Liver (tissue), 9 donors: Measurements from ENCODE around the gene MYBPC3. TPM values are rescaled to one million over a fixed set of nuclear protein-coding genes. Genes with fewer than 3 reads are reported as not detected.

Experiments
- DNase-seq: peaks from one replicate; pipeline ENCODE4 v3.0.0-alpha.2; 2017; ENCODE audit warnings: low spot score
- H3K27ac ChIP-seq, 2 donors: one replicate each; pipeline ENCODE4 v1.7.0; 2013; ENCODE audit warnings: inconsistent platforms in 2 of 2, low read length in 2 of 2, control low read depth in 1 of 2, low read depth in 1 of 2, mild to moderate bottlenecking in 1 of 2
- H3K27me3 ChIP-seq, 4 donors: one replicate each; pipeline versions ENCODE4 v1.6.1 to v1.7.0; 2013; ENCODE audit warnings: low read length in 3 of 4, inconsistent platforms in 1 of 4, mild to moderate bottlenecking in 1 of 4, moderate library complexity in 1 of 4; ENCODE audit not compliant: control insufficient read depth in 4 of 4, insufficient read depth in 4 of 4
- H3K36me3 ChIP-seq, 4 donors: one replicate each; pipeline versions ENCODE4 v1.6.1 to v1.7.0; 2013; ENCODE audit warnings: low read length in 3 of 4, mild to moderate bottlenecking in 3 of 4, low read depth in 1 of 4, moderate library complexity in 1 of 4; ENCODE audit not compliant: control insufficient read depth in 4 of 4, insufficient read depth in 3 of 4
- H3K4me1 ChIP-seq, 4 donors: one replicate each; pipeline versions ENCODE4 v1.6.1 to v1.7.0; 2013; ENCODE audit warnings: low read length in 3 of 4, mild to moderate bottlenecking in 3 of 4, moderate library complexity in 1 of 4; ENCODE audit not compliant: control insufficient read depth in 4 of 4, insufficient read depth in 4 of 4
- H3K4me3 ChIP-seq, 3 donors: one replicate each; pipeline versions ENCODE4 v1.6.1 to v1.7.0; 2013; ENCODE audit warnings: low read length in 3 of 3, control low read depth in 1 of 3, low read depth in 1 of 3, mild to moderate bottlenecking in 1 of 3
- H3K9ac ChIP-seq, 2 donors: one replicate each; pipeline ENCODE4 v1.7.0; 2013; ENCODE audit warnings: low read length in 2 of 2, mild to moderate bottlenecking in 2 of 2, moderate library complexity in 2 of 2, control low read depth in 1 of 2, low read depth in 1 of 2
- H3K9me3 ChIP-seq, 4 donors: one replicate each; pipeline versions ENCODE4 v1.6.1 to v1.7.0; 2013; ENCODE audit warnings: low read length in 3 of 4; ENCODE audit not compliant: control insufficient read depth in 4 of 4
- EGR1 ChIP-seq, 2 donors: IDR thresholded peaks; 2 replicates each; pipeline ENCODE4 v1.6.1; 2016 to 2018; ENCODE audit warnings: antibody characterized with exemption in 2 of 2, low read depth in 2 of 2
- FOXA1 ChIP-seq: IDR thresholded peaks from 2 replicates; pipeline ENCODE4 v1.6.1; 2016; ENCODE audit warnings: antibody characterized with exemption
- FOXA2 ChIP-seq: IDR thresholded peaks from 2 replicates; pipeline ENCODE4 v1.6.1; 2016; ENCODE audit warnings: antibody characterized with exemption
- GABPA ChIP-seq, 2 donors: IDR thresholded peaks in 1 of 2; conservative IDR thresholded peaks in 1 of 2; 2 replicates each; pipeline ENCODE4 v1.6.1; 2016; ENCODE audit warnings: antibody characterized with exemption in 2 of 2, mild to moderate bottlenecking in 1 of 2, moderate library complexity in 1 of 2
- HNF4A ChIP-seq, 2 donors: conservative IDR thresholded peaks; 2 replicates each; pipeline ENCODE4 v1.6.1; 2016; ENCODE audit warnings: antibody characterized with exemption in 2 of 2, mild to moderate bottlenecking in 2 of 2
- JUND ChIP-seq, 2 donors: IDR thresholded peaks; 2 replicates each; pipeline ENCODE4 v1.6.1; 2016; ENCODE audit warnings: antibody characterized with exemption in 2 of 2
- NR2F2 ChIP-seq: IDR thresholded peaks from 2 replicates; pipeline ENCODE4 v1.6.1; 2016; ENCODE audit warnings: antibody characterized with exemption
- RAD21 ChIP-seq, 2 donors: IDR thresholded peaks; 2 replicates each; pipeline ENCODE4 v1.6.1; 2016; ENCODE audit warnings: antibody characterized with exemption in 2 of 2, mild to moderate bottlenecking in 2 of 2
- RXRA ChIP-seq, 2 donors: IDR thresholded peaks; 2 replicates each; pipeline ENCODE4 v1.6.1; 2017 to 2018; ENCODE audit warnings: antibody characterized with exemption in 2 of 2, mild to moderate bottlenecking in 1 of 2
- SP1 ChIP-seq: IDR thresholded peaks from 2 replicates; pipeline ENCODE4 v1.6.1; 2018; ENCODE audit warnings: antibody characterized with exemption, mild to moderate bottlenecking
- TAF1 ChIP-seq: conservative IDR thresholded peaks from 2 replicates; pipeline ENCODE4 v1.6.1; 2016; ENCODE audit warnings: antibody characterized with exemption, mild to moderate bottlenecking
- YY1 ChIP-seq: IDR thresholded peaks from 2 replicates; pipeline ENCODE4 v1.6.1; 2016; ENCODE audit warnings: antibody characterized with exemption, mild to moderate bottlenecking
- WGBS: extraction: QIAGEN DNeasy Blood & Tissue Kit; methylation state at CpG from one replicate; pipeline ENCODE4 v1.1.7; 2013; 5-methylcytosine and 5-hydroxymethylcytosine counted together
- polyA plus RNA-seq, 2 donors: library from polyadenylated mRNA; stranded (reverse) in 1 of 2; unstranded in 1 of 2; fragments of 200-250 nt in 1 of 2; fragments of >200 nt in 1 of 2; fragmentation: Nextera tagmentation in 1 of 2; extraction: Ambion mirVana in 1 of 2; gene quantifications; one replicate each; pipeline versions ENCODE4 v1.2.1 to v1.2.3, GENCODE V29; 2013 to 2015
- total RNA-seq, 2 donors: library from RNA; depleted of rRNA; stranded (reverse); fragments of >200 nt; gene quantifications; one replicate each; pipeline ENCODE4 v1.2.3, GENCODE V29; 2014
- TF ChIP-seq, protein P1 (sequence below): IDR thresholded peaks from 2 replicates; pipeline ENCODE4 v1.6.1; 2016; ENCODE audit warnings: antibody characterized with exemption
- TF ChIP-seq, protein P2 (sequence below): IDR thresholded peaks from 2 replicates; pipeline ENCODE4 v1.6.1; 2016; ENCODE audit warnings: antibody characterized with exemption, mild to moderate bottlenecking
- TF ChIP-seq, protein P3 (sequence below): IDR thresholded peaks from 2 replicates; pipeline ENCODE4 v1.6.1; 2016; ENCODE audit warnings: antibody characterized with exemption
- TF ChIP-seq, protein P4 (sequence below): fragments of 150-350 bp; IDR thresholded peaks from 2 replicates; pipeline ENCODE4 v1.5.1; 2017; ENCODE audit warnings: improper control_type of control experiment, low read depth, low read length; ENCODE audit not compliant: missing input control
- donor health status: healthy.
- donor health status: healthy.
- donor health status: healthy.
- donor health status: healthy.
- donor health status: healthy.

Gene MYBPC3
- total and polyA plus RNA-seq, 4 donors = 0.01 to 0.25 TPM; not detected in 2

DNA sequence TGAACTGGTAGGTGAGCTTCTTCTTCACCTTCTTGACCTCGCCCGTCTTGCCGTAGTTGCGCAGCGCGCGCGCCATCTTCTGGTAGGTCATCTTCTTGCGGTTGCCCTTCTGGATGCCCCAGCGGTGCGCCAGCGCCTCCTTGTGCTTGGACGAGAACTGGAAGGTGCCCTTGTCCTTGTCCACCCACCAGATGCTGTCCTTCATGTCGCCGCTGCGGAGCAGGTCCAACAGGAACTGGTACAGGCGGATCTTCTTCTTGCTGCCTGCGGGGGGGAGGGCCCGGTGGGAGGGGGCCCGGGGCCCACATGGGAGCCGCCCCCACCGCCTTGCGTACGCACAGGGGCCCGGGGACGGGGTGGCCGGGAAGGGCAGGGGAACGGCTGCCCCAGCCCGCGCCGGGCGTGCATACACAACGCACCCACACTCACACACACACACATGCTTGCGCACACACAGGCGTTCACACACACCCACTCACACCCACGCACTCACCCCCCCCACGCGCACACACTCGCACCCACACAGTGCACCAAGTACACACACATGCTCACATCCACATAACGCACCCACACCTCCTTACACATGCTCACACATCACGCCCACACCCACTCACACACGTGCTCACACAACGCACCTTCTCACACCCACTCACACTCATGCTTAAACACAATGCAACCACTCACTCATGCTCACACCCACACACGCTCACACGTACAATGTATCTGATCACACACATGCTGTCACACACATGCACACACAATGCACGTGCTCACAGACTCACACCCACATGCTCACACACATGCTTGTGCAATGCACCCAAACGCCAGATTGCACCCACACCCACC is 3.0 kb upstream of the MYBPC3 start:
- TF ChIP-seq, protein P1, sequence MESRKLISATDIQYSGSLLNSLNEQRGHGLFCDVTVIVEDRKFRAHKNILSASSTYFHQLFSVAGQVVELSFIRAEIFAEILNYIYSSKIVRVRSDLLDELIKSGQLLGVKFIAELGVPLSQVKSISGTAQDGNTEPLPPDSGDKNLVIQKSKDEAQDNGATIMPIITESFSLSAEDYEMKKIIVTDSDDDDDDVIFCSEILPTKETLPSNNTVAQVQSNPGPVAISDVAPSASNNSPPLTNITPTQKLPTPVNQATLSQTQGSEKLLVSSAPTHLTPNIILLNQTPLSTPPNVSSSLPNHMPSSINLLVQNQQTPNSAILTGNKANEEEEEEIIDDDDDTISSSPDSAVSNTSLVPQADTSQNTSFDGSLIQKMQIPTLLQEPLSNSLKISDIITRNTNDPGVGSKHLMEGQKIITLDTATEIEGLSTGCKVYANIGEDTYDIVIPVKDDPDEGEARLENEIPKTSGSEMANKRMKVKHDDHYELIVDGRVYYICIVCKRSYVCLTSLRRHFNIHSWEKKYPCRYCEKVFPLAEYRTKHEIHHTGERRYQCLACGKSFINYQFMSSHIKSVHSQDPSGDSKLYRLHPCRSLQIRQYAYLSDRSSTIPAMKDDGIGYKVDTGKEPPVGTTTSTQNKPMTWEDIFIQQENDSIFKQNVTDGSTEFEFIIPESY = no peak
- TF ChIP-seq FOXA1 (no peak), HNF4A (conservative IDR thresholded peaks at IDR 0.05) (peak in 1 of 2 donors; percentile 71), NR2F2 (no peak), RXRA (IDR thresholded peaks at IDR 0.05) (peak in 1 of 2 donors; percentile 83), RAD21 (IDR thresholded peaks at IDR 0.05) (peak; percentile 92), GABPA (IDR thresholded peaks at IDR 0.05 in 1 of 2, conservative IDR thresholded peaks at IDR 0.05 in 1 of 2) (no peak), YY1 (no peak), EGR1 (IDR thresholded peaks at IDR 0.05; ENCODE audit: low read depth in 2 of 2) (no peak), FOXA2 (no peak), TAF1 (no peak)
- TF ChIP-seq, protein P2, sequence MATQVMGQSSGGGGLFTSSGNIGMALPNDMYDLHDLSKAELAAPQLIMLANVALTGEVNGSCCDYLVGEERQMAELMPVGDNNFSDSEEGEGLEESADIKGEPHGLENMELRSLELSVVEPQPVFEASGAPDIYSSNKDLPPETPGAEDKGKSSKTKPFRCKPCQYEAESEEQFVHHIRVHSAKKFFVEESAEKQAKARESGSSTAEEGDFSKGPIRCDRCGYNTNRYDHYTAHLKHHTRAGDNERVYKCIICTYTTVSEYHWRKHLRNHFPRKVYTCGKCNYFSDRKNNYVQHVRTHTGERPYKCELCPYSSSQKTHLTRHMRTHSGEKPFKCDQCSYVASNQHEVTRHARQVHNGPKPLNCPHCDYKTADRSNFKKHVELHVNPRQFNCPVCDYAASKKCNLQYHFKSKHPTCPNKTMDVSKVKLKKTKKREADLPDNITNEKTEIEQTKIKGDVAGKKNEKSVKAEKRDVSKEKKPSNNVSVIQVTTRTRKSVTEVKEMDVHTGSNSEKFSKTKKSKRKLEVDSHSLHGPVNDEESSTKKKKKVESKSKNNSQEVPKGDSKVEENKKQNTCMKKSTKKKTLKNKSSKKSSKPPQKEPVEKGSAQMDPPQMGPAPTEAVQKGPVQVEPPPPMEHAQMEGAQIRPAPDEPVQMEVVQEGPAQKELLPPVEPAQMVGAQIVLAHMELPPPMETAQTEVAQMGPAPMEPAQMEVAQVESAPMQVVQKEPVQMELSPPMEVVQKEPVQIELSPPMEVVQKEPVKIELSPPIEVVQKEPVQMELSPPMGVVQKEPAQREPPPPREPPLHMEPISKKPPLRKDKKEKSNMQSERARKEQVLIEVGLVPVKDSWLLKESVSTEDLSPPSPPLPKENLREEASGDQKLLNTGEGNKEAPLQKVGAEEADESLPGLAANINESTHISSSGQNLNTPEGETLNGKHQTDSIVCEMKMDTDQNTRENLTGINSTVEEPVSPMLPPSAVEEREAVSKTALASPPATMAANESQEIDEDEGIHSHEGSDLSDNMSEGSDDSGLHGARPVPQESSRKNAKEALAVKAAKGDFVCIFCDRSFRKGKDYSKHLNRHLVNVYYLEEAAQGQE = no peak
- TF ChIP-seq, protein P3, sequence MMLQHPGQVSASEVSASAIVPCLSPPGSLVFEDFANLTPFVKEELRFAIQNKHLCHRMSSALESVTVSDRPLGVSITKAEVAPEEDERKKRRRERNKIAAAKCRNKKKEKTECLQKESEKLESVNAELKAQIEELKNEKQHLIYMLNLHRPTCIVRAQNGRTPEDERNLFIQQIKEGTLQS = no peak
- TF ChIP-seq, protein P4, sequence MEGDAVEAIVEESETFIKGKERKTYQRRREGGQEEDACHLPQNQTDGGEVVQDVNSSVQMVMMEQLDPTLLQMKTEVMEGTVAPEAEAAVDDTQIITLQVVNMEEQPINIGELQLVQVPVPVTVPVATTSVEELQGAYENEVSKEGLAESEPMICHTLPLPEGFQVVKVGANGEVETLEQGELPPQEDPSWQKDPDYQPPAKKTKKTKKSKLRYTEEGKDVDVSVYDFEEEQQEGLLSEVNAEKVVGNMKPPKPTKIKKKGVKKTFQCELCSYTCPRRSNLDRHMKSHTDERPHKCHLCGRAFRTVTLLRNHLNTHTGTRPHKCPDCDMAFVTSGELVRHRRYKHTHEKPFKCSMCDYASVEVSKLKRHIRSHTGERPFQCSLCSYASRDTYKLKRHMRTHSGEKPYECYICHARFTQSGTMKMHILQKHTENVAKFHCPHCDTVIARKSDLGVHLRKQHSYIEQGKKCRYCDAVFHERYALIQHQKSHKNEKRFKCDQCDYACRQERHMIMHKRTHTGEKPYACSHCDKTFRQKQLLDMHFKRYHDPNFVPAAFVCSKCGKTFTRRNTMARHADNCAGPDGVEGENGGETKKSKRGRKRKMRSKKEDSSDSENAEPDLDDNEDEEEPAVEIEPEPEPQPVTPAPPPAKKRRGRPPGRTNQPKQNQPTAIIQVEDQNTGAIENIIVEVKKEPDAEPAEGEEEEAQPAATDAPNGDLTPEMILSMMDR = peak; percentile 93

DNA sequence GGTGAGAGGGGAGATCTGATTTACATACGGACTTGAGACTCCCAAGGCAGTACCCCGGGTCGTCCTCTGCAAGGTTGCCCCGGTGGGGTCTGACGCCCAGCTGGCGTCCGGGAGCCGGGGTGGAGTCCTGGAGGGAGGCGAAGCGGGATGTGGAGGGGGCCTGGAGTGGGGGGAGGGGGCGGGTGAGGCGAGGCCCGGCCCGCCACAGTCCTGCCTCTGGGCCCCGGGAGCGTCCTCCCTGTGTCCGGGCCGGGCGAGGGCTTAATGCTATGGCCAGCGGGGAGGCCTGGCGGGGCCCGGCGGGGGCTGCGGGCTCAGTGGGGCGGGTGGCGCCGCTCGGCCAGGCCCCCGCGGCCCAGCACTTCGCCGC is 2.4 kb upstream of the MYBPC3 start:
- H3K4me1 ChIP-seq = peaks cover 0 to 6% (median 0%) of the 10 kb centered on the region in 4 donors
- no peak for DNase-seq
- H3K36me3 ChIP-seq = no peaks in the 10 kb centered on the region
- no peak overlapping the region for H3K9ac ChIP-seq
- no peak overlapping the region for H3K27ac ChIP-seq
- 20% methylated on average over 32 of the region's 32 CpGs for WGBS
- H3K9me3 ChIP-seq = no peaks in the 10 kb centered on the region
- peak overlapping the region in 2 of 3 donors; percentile 29 to 65 for H3K4me3 ChIP-seq
- no peak for TF ChIP-seq TAF1
- TF ChIP-seq, protein P3 = no peak
- no peak for TF ChIP-seq JUND (IDR thresholded peaks at IDR 0.05)
- no peak for TF ChIP-seq RAD21 (IDR thresholded peaks at IDR 0.05)
- TF ChIP-seq YY1 = no peak
- no peak for TF ChIP-seq RXRA (IDR thresholded peaks at IDR 0.05)
- TF ChIP-seq SP1 = no peak
- TF ChIP-seq, protein P4 = no peak
- H3K27me3 ChIP-seq = no peaks in the 10 kb centered on the region

More for the DNA sequence above, 3.0 kb upstream of the MYBPC3 start:
- H3K9me3 ChIP-seq = no peaks in the 10 kb centered on the region
- peak overlapping the region in 2 of 3 donors; percentile 29 to 65 for H3K4me3 ChIP-seq
- H3K27me3 ChIP-seq = no peaks in the 10 kb centered on the region
- DNase-seq = peak; percentile 85
- H3K4me1 ChIP-seq = peaks cover 0 to 6% (median 0%) of the 10 kb centered on the region in 4 donors
- H3K27ac ChIP-seq = no peak overlapping the region
- no peak overlapping the region for H3K9ac ChIP-seq
- no peaks in the 10 kb centered on the region for H3K36me3 ChIP-seq
- WGBS = 35% methylated on average over 47 of the region's 47 CpGs
